ENCODE data around the gene PPP6R2. TPM values are rescaled to one million over a fixed set of nuclear protein-coding genes. Genes with fewer than 3 reads are reported as not detected.

PPP6R2 gene
- total RNA-seq, 1 donor from 2014 or later, result 32.6 TPM

GRCh38 chr22:50454556-50455075, 111.5 kb downstream of the PPP6R2 start:
- Mint-ChIP-seq H3K9me3 (no peaks in the 10 kb centered on the region), H3K27ac (no peak overlapping the region), H3K36me3 (peaks cover 28% of the 10 kb centered on the region), H3K4me1 (no peaks in the 10 kb centered on the region), H3K4me3 (no peak overlapping the region), H3K27me3 (ENCODE audit: insufficient read depth, low read depth) (no peaks in the 10 kb centered on the region)
- Histone ChIP-seq H3K9ac (no peak overlapping the region), H3K4me3 (no peak overlapping the region), H3K9me3 (ENCODE audit: low read depth) (no peaks in the 10 kb centered on the region), H2AFZ (replicated peaks) (no peak overlapping the region), H4K20me1 (ENCODE audit: low read depth) (peaks cover 15% of the 10 kb centered on the region), H3K79me2 (ENCODE audit: low read depth) (no peaks in the 10 kb centered on the region), H3K4me1 (no peaks in the 10 kb centered on the region), H3K27ac (no peak overlapping the region), H3F3A (ENCODE audit: low read depth) (no peaks in the 10 kb centered on the region), H3K27me3 (no peaks in the 10 kb centered on the region), H3K4me2 (no peak overlapping the region), H3K36me3 (no peaks in the 10 kb centered on the region)
- TF ChIP-seq EZH2phosphoT487 (IDR thresholded peaks at IDR 0.05) (no peak), CTCF (IDR thresholded peaks at IDR 0.05) (no peak), EZH2 (IDR thresholded peaks at IDR 0.05) (no peak)
- no peak for DNase-seq (ENCODE audit: low spot score)

GRCh38 chr22:50455201-50455600, 112.1 kb downstream of the PPP6R2 start:
- no peak overlapping the region for H3K4me3 ChIP-seq
- H3F3A ChIP-seq (ENCODE audit: low read depth), result no peaks in the 10 kb centered on the region
- no peak for TF ChIP-seq EZH2phosphoT487 (IDR thresholded peaks at IDR 0.05)
- TF ChIP-seq CTCF (IDR thresholded peaks at IDR 0.05), result no peak
- no peak for TF ChIP-seq EZH2 (IDR thresholded peaks at IDR 0.05)
- H3K9me3 ChIP-seq (ENCODE audit: low read depth), result no peaks in the 10 kb centered on the region
- peaks cover 10% of the 10 kb centered on the region for H4K20me1 ChIP-seq (ENCODE audit: low read depth)
- no peak overlapping the region for H2AFZ ChIP-seq (replicated peaks)
- Mint-ChIP-seq H3K9me3 (no peaks in the 10 kb centered on the region), H3K27ac (no peak overlapping the region), H3K36me3 (peaks cover 25% of the 10 kb centered on the region), H3K27me3 (ENCODE audit: insufficient read depth, low read depth) (no peaks in the 10 kb centered on the region), H3K4me3 (no peak overlapping the region), H3K4me1 (no peaks in the 10 kb centered on the region)
- DNase-seq (ENCODE audit: low spot score), result no peak
- no peaks in the 10 kb centered on the region for H3K79me2 ChIP-seq (ENCODE audit: low read depth)
- no peak overlapping the region for H3K9ac ChIP-seq
- H3K4me2 ChIP-seq, result no peak overlapping the region
- H3K4me1 ChIP-seq, result no peaks in the 10 kb centered on the region
- H3K27me3 ChIP-seq, result no peaks in the 10 kb centered on the region
- no peak overlapping the region for H3K27ac ChIP-seq
- H3K36me3 ChIP-seq, result no peaks in the 10 kb centered on the region

- Histone ChIP-seq H2AFZ (replicated peaks) (no peak overlapping the region), H3K4me3 (no peak overlapping the region), H3K27me3 (no peaks in the 10 kb centered on the region), H3K4me1 (no peaks in the 10 kb centered on the region), H3K79me2 (ENCODE audit: low read depth) (no peaks in the 10 kb centered on the region), H3K9ac (no peak overlapping the region), H3K4me2 (no peak overlapping the region), H3K27ac (no peak overlapping the region), H4K20me1 (ENCODE audit: low read depth) (peaks cover 5% of the 10 kb centered on the region), H3K9me3 (ENCODE audit: low read depth) (no peaks in the 10 kb centered on the region), H3F3A (ENCODE audit: low read depth) (no peaks in the 10 kb centered on the region), H3K36me3 (no peaks in the 10 kb centered on the region)
- H3K27me3 Mint-ChIP-seq (ENCODE audit: insufficient read depth, low read depth), result no peaks in the 10 kb centered on the region
- H3K4me3 Mint-ChIP-seq, result no peak overlapping the region
- DNase-seq (ENCODE audit: low spot score), result no peak
- TF ChIP-seq EZH2 (IDR thresholded peaks at IDR 0.05) (no peak), EZH2phosphoT487 (IDR thresholded peaks at IDR 0.05) (no peak), CTCF (IDR thresholded peaks at IDR 0.05) (no peak)
- H3K36me3 Mint-ChIP-seq, result peaks cover 22% of the 10 kb centered on the region
- H3K9me3 Mint-ChIP-seq, result no peaks in the 10 kb centered on the region
- no peak overlapping the region for H3K27ac Mint-ChIP-seq
- H3K4me1 Mint-ChIP-seq, result no peaks in the 10 kb centered on the region
Observed at GRCh38 chr22:50456026-50456425, 112.9 kb downstream of the PPP6R2 start.
